Panc1 (cell line): ENCODE measurements around the gene GNPTG. TPM values are rescaled to one million over a fixed set of nuclear protein-coding genes. Genes with fewer than 3 reads are reported as not detected.

Source experiments
- ATAC-seq: fragments of 200-7000 bp; cut with Tn5 transposase; 2 replicates; pipeline ENCODE4 v1.9.1; 2020; ENCODE audit warnings: mild to moderate bottlenecking, moderate library complexity
- BruUV-seq: library from RNA; stranded (reverse); fragments of 400-500 nt; replicated peaks from 2 replicates; lab custom pipeline; 2021; lab: Mats Ljungman, UMichigan
- CTCF ChIA-PET: fragments of 300-600 bp; sonication (Branson Sonifier 250); formaldehyde crosslinking; loops from one replicate; lab custom pipeline; 2022; ENCODE audit warnings: antibody characterized with exemption; lab: Charles Lee
- POLR2A ChIA-PET: fragments of 300-600 bp; sonication (Branson Sonifier 250); formaldehyde crosslinking; loops from one replicate; lab custom pipeline; 2022; ENCODE audit warnings: antibody characterized with exemption; lab: Charles Lee
- DNase-seq: peaks from one replicate; pipeline ENCODE4 v3.0.0-alpha.2; 2010; ENCODE audit warnings: low read depth, low spot score
- H3K27ac ChIP-seq: 2 replicates; pipeline ENCODE4 v1.5.1; 2011; ENCODE audit warnings: mild to moderate bottlenecking, low read length, inconsistent platforms
- H3K27me3 ChIP-seq: fragments of 200-500 bp; sonication (Bioruptor generic); 2 replicates; pipeline ENCODE4 v1.6.0; 2014; ENCODE audit warnings: low read length, inconsistent platforms; ENCODE audit not compliant: control insufficient read depth, insufficient read depth
- H3K36me3 ChIP-seq: fragments of 200-500 bp; sonication (Bioruptor generic); 2 replicates; pipeline ENCODE4 v1.5.1; 2014; ENCODE audit warnings: inconsistent platforms, mild to moderate bottlenecking, low read length, moderate library complexity; ENCODE audit not compliant: control insufficient read depth, insufficient read depth
- H3K4me1 ChIP-seq: 2 replicates; pipeline ENCODE4 v1.5.1; 2011; ENCODE audit warnings: inconsistent platforms, mild to moderate bottlenecking, low read length, moderate library complexity; ENCODE audit not compliant: control insufficient read depth, insufficient read depth
- H3K4me3 ChIP-seq, 2 experiments: 2 replicates each; pipeline ENCODE4 v1.5.1; 2011 to 2012; ENCODE audit warnings: low read depth in 2 of 2, low read length in 2 of 2, mild to moderate bottlenecking in 2 of 2, inconsistent platforms in 1 of 2, moderate library complexity in 1 of 2
- H3K9me3 ChIP-seq: fragments of 200-500 bp; sonication (Bioruptor generic); 2 replicates; pipeline ENCODE4 v1.5.1; 2014; ENCODE audit warnings: low read depth, mild to moderate bottlenecking, inconsistent platforms, low read length, moderate library complexity; ENCODE audit not compliant: control insufficient read depth, insufficient read depth
- CTCF ChIP-seq: fragments of 450-650 bp; IDR thresholded peaks from 2 replicates; pipeline ENCODE4 v1.5.1; 2017; ENCODE audit warnings: mild to moderate bottlenecking
- POLR2AphosphoS5 ChIP-seq: IDR thresholded peaks from 2 replicates; pipeline ENCODE4 v1.6.1; 2012; ENCODE audit warnings: mild to moderate bottlenecking, low read depth, low read length, moderate library complexity
- SIN3A ChIP-seq: IDR thresholded peaks from 2 replicates; pipeline ENCODE4 v1.6.1; 2012; ENCODE audit warnings: low read depth, mild to moderate bottlenecking, low read length, moderate library complexity, borderline replicate concordance; ENCODE audit not compliant: insufficient read depth
- TCF7L2 ChIP-seq: IDR thresholded peaks from 2 replicates; pipeline ENCODE4 v1.6.1; 2011; ENCODE audit warnings: mild to moderate bottlenecking, low read depth, low read length, inconsistent platforms
- in situ Hi-C: cut with HindIII; loops from 2 replicates; pipeline ENCODE4 v1.10.0; 2016; ENCODE audit warnings: low sequenced_read_pairs, low pct_unique_long_range_greater_than_20kb
- intact Hi-C: fragments of 100-400 bp; cut with micrococcal nuclease; formaldehyde crosslinking; loops from one replicate; pipeline ENCODE4 v1.10.0; 2022; ENCODE audit not compliant: unreplicated experiment
- total RNA-seq: library from RNA; stranded (reverse); gene quantifications from one replicate; pipeline ENCODE4 v1.2.1, GENCODE V29; 2021; ENCODE audit not compliant: unreplicated experiment
- TF ChIP-seq, protein P1 (sequence below), 2 experiments: IDR thresholded peaks; 2 replicates each; pipeline ENCODE4 v1.6.1; 2011 to 2012; ENCODE audit warnings: low read depth in 2 of 2, control low read depth in 1 of 2, low read length in 1 of 2, mild to moderate bottlenecking in 1 of 2, moderate library complexity in 1 of 2; ENCODE audit not compliant: insufficient read depth in 1 of 2

GNPTG gene
- total RNA-seq, 1 experiment from 2014 or later = 62.5 TPM

GRCh38 chr16:1374418-1375297, 22.9 kb downstream of the GNPTG start:
- H3K9me3 ChIP-seq = no peaks in the 10 kb centered on the region
- in situ Hi-C loops = no loop called here
- TF ChIP-seq SIN3A = no peak
- DNase-seq (no peak), ATAC-seq (no peak)
- H3K27ac ChIP-seq = no peak overlapping the region
- no peaks in the 10 kb centered on the region for H3K27me3 ChIP-seq
- H3K4me1 ChIP-seq = peaks cover 6% of the 10 kb centered on the region; the same call in 1 of the 2 replicates
- ChIA-PET POLR2A (no interaction called here), CTCF (no interaction called here)
- no peak overlapping the region for H3K4me3 ChIP-seq
- intact Hi-C loops = no loop called here
- no peaks in the 10 kb centered on the region for H3K36me3 ChIP-seq
- no TSS peak for BruUV-seq

- in situ Hi-C loops = no loop called here
- DNase-seq (no peak), ATAC-seq (no peak)
- Histone ChIP-seq H3K4me3 (no peak overlapping the region), H3K27ac (no peak overlapping the region), H3K27me3 (no peaks in the 10 kb centered on the region), H3K4me1 (peaks cover 6% of the 10 kb centered on the region; the same call in 1 of the 2 replicates), H3K36me3 (no peaks in the 10 kb centered on the region), H3K9me3 (no peaks in the 10 kb centered on the region)
- TF ChIP-seq POLR2AphosphoS5 (no peak), TCF7L2 (no peak), CTCF (no peak)
- TF ChIP-seq, protein P1, sequence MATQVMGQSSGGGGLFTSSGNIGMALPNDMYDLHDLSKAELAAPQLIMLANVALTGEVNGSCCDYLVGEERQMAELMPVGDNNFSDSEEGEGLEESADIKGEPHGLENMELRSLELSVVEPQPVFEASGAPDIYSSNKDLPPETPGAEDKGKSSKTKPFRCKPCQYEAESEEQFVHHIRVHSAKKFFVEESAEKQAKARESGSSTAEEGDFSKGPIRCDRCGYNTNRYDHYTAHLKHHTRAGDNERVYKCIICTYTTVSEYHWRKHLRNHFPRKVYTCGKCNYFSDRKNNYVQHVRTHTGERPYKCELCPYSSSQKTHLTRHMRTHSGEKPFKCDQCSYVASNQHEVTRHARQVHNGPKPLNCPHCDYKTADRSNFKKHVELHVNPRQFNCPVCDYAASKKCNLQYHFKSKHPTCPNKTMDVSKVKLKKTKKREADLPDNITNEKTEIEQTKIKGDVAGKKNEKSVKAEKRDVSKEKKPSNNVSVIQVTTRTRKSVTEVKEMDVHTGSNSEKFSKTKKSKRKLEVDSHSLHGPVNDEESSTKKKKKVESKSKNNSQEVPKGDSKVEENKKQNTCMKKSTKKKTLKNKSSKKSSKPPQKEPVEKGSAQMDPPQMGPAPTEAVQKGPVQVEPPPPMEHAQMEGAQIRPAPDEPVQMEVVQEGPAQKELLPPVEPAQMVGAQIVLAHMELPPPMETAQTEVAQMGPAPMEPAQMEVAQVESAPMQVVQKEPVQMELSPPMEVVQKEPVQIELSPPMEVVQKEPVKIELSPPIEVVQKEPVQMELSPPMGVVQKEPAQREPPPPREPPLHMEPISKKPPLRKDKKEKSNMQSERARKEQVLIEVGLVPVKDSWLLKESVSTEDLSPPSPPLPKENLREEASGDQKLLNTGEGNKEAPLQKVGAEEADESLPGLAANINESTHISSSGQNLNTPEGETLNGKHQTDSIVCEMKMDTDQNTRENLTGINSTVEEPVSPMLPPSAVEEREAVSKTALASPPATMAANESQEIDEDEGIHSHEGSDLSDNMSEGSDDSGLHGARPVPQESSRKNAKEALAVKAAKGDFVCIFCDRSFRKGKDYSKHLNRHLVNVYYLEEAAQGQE (IDR thresholded peaks at IDR 0.05; ENCODE audit: insufficient read depth in 1 of 2, low read depth in 2 of 2, low read length in 1 of 2) = no peak
- intact Hi-C loops = no loop called here
- ChIA-PET CTCF (no interaction called here), POLR2A (no interaction called here)
- no TSS peak for BruUV-seq
These were observed 23.5 kb downstream of the GNPTG start for GRCh38 chr16:1375298-1375640.

GRCh38 chr16:1375741-1376410, 24.1 kb downstream of the GNPTG start:
- Histone ChIP-seq H3K27me3 (no peaks in the 10 kb centered on the region), H3K27ac (no peak overlapping the region), H3K4me3 (no peak overlapping the region), H3K36me3 (no peaks in the 10 kb centered on the region), H3K4me1 (peaks cover 6% of the 10 kb centered on the region; the same call in 1 of the 2 replicates), H3K9me3 (no peaks in the 10 kb centered on the region)
- no peak for DNase-seq
- CTCF ChIA-PET = interaction anchor here (0.8 kb wide), 1 partner anchor 12 kb away, joined by 3 read pairs; no protein-coding TSS in a partner anchor
- in situ Hi-C loops (no loop called here), intact Hi-C loops (no loop called here)
- POLR2A ChIA-PET = no interaction called here
- no peak for TF ChIP-seq TCF7L2
- TF ChIP-seq POLR2AphosphoS5 = 0 out of 2 replicates have a peak, but pooled peaks have one; percentile 12
- BruUV-seq = no TSS peak
- peak; percentile 8; the same call in 1 of the 2 replicates for ATAC-seq
